Thyroid gland (tissue), 4 donors: ENCODE results near the gene IFIT2.

ENCODE experiments used
- CTCF ChIP-seq, 6 experiments: fragments of 200-600 bp in 3 of 6; fragments of 450-650 bp in 3 of 6; sonication (generic) in 3 of 6; IDR thresholded peaks; one replicate each; pipeline ENCODE4 v1.5.1; 2016 to 2019; ENCODE audit warnings: antibody characterized with exemption in 6 of 6, mild to moderate bottlenecking in 2 of 6, inconsistent platforms in 1 of 6, moderate library complexity in 1 of 6
- POLR2A ChIP-seq, 2 donors: fragments of 450-650 bp; IDR thresholded peaks; one replicate each; pipeline ENCODE4 v1.6.1; 2017; ENCODE audit warnings: antibody characterized with exemption in 2 of 2, mild to moderate bottlenecking in 2 of 2, moderate library complexity in 1 of 2

GRCh38 chr10:89357096-89357495 is 55.2 kb downstream of the IFIT2 start:
- TF ChIP-seq CTCF (IDR thresholded peaks at IDR 0.05) (no peak), POLR2A (IDR thresholded peaks at IDR 0.05) (no peak)
